Thyroid gland (tissue), 4 donors: ENCODE data around the gene PKNOX2. TPM values are rescaled to one million over a fixed set of nuclear protein-coding genes. Genes with fewer than 3 reads are reported as not detected.

Experiments
- DNase-seq, 2 donors: peaks; one replicate each; pipeline ENCODE4 v3.0.0-alpha.2; 2019
- H3K27ac ChIP-seq, 3 donors: fragments of 200-600 bp; sonication (generic); 1 replicate in 2 of 3; 2 replicates in 1 of 3; pipeline ENCODE4 v1.5.1; 2016 to 2019; ENCODE audit warnings: mild to moderate bottlenecking in 1 of 3, moderate library complexity in 1 of 3
- H3K27me3 ChIP-seq: fragments of 200-600 bp; sonication (generic); one replicate; pipeline ENCODE4 v1.5.1; 2019
- H3K36me3 ChIP-seq, 2 donors: fragments of 200-600 bp; sonication (generic); one replicate each; pipeline ENCODE4 v1.5.1; 2016 to 2019
- H3K4me1 ChIP-seq, 2 donors: fragments of 200-600 bp; sonication (generic); one replicate each; pipeline ENCODE4 v1.5.1; 2017 to 2019
- H3K4me3 ChIP-seq, 3 donors: fragments of 200-600 bp; sonication (generic); replicated peaks in 1 of 3; 1 replicate in 2 of 3; 2 replicates in 1 of 3; pipeline ENCODE4 v1.5.1; 2016; ENCODE audit warnings: mild to moderate bottlenecking in 1 of 3
- H3K9me3 ChIP-seq: fragments of 200-600 bp; sonication (generic); one replicate; pipeline ENCODE4 v1.5.1; 2017
- POLR2A ChIP-seq, 2 donors: fragments of 450-650 bp; IDR thresholded peaks; one replicate each; pipeline ENCODE4 v1.6.1; 2017; ENCODE audit warnings: antibody characterized with exemption in 2 of 2, mild to moderate bottlenecking in 2 of 2, moderate library complexity in 1 of 2
- WGBS, 2 donors: methylation state at CpG; one replicate each; pipeline ENCODE4 v1.1.5; 2017; 5-methylcytosine and 5-hydroxymethylcytosine counted together
- intact Hi-C: fragments of 100-400 bp; cut with DNase I; formaldehyde crosslinking; loops from one replicate; pipeline ENCODE4 v1.15.1; 2023
- total RNA-seq, 4 donors: library from RNA; depleted of rRNA; stranded (reverse); fragments of >200 nt; gene quantifications; one replicate each; pipeline ENCODE4 v1.2.3, GENCODE V29; 2016
- TF ChIP-seq, protein P1 (sequence below), 6 experiments: fragments of 200-600 bp in 3 of 6; fragments of 450-650 bp in 3 of 6; sonication (generic) in 3 of 6; IDR thresholded peaks; one replicate each; pipeline ENCODE4 v1.5.1; 2016 to 2019; ENCODE audit warnings: antibody characterized with exemption in 6 of 6, mild to moderate bottlenecking in 2 of 6, inconsistent platforms in 1 of 6, moderate library complexity in 1 of 6

PKNOX2 gene
- total RNA-seq, 4 donors from 2014 or later, result 6.3 to 28.0 (median 18.7) TPM

- 71 to 77% methylated on average over 6 of the region's 6 CpGs for WGBS, 2 donors
- Histone ChIP-seq H3K9me3 (no peaks in the 10 kb centered on the region), H3K4me3 (no peak overlapping the region), H3K4me1 (peaks cover 6 to 14% of the 10 kb centered on the region in 2 donors), H3K27ac (no peak overlapping the region), H3K36me3 (no peaks in the 10 kb centered on the region), H3K27me3 (no peaks in the 10 kb centered on the region)
- intact Hi-C loops, result no loop called here
- TF ChIP-seq, protein P1, sequence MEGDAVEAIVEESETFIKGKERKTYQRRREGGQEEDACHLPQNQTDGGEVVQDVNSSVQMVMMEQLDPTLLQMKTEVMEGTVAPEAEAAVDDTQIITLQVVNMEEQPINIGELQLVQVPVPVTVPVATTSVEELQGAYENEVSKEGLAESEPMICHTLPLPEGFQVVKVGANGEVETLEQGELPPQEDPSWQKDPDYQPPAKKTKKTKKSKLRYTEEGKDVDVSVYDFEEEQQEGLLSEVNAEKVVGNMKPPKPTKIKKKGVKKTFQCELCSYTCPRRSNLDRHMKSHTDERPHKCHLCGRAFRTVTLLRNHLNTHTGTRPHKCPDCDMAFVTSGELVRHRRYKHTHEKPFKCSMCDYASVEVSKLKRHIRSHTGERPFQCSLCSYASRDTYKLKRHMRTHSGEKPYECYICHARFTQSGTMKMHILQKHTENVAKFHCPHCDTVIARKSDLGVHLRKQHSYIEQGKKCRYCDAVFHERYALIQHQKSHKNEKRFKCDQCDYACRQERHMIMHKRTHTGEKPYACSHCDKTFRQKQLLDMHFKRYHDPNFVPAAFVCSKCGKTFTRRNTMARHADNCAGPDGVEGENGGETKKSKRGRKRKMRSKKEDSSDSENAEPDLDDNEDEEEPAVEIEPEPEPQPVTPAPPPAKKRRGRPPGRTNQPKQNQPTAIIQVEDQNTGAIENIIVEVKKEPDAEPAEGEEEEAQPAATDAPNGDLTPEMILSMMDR (IDR thresholded peaks at IDR 0.05), result no peak
- TF ChIP-seq POLR2A (IDR thresholded peaks at IDR 0.05), result no peak
- DNase-seq, result no peak
These were observed 92.1 kb downstream of the PKNOX2 start for GRCh38 chr11:125256541-125257189.

DNA sequence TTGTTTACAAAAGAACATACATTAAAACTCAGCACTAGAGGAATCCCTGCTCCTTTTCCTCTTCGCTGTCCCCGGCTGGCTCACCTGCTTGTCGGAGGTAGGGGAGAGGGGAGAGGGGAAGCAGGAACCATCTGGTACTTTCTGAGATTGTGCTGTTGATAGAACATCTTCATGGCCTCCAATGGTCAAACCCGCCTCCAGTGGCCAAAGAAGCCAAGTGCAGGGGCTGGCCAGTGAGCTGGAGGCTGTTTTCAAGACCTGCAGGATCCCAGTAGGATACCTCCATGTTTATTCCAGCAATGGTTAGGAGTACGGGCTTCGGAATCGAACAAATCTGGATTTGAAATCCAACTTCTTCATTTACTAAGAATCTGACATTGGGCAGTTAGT is 92.6 kb downstream of the PKNOX2 start:
- H3K36me3 ChIP-seq, result no peaks in the 10 kb centered on the region
- WGBS, 2 donors, result 90 to 96% methylated on average over 7 of the region's 7 CpGs
- H3K27ac ChIP-seq, result no peak overlapping the region
- TF ChIP-seq, protein P1 (IDR thresholded peaks at IDR 0.05), result no peak
- H3K27me3 ChIP-seq, result no peaks in the 10 kb centered on the region
- H3K9me3 ChIP-seq, result no peaks in the 10 kb centered on the region
- intact Hi-C loops, result no loop called here
- no peak for DNase-seq
- no peak overlapping the region for H3K4me3 ChIP-seq
- peaks cover 10 to 15% of the 10 kb centered on the region in 2 donors for H3K4me1 ChIP-seq

- Histone ChIP-seq H3K4me3 (no peak overlapping the region), H3K4me1 (peaks cover 14 to 15% of the 10 kb centered on the region in 2 donors), H3K9me3 (no peaks in the 10 kb centered on the region), H3K27ac (no peak overlapping the region), H3K36me3 (no peaks in the 10 kb centered on the region), H3K27me3 (no peaks in the 10 kb centered on the region)
- 92 to 93% methylated on average over 4 of the region's 4 CpGs for WGBS, 2 donors
- no peak for TF ChIP-seq POLR2A (IDR thresholded peaks at IDR 0.05)
- TF ChIP-seq, protein P1 (IDR thresholded peaks at IDR 0.05), result no peak
- intact Hi-C loops, result no loop called here
- no peak for DNase-seq
These were observed 93.2 kb downstream of the PKNOX2 start for GRCh38 chr11:125257751-125258150.

DNA sequence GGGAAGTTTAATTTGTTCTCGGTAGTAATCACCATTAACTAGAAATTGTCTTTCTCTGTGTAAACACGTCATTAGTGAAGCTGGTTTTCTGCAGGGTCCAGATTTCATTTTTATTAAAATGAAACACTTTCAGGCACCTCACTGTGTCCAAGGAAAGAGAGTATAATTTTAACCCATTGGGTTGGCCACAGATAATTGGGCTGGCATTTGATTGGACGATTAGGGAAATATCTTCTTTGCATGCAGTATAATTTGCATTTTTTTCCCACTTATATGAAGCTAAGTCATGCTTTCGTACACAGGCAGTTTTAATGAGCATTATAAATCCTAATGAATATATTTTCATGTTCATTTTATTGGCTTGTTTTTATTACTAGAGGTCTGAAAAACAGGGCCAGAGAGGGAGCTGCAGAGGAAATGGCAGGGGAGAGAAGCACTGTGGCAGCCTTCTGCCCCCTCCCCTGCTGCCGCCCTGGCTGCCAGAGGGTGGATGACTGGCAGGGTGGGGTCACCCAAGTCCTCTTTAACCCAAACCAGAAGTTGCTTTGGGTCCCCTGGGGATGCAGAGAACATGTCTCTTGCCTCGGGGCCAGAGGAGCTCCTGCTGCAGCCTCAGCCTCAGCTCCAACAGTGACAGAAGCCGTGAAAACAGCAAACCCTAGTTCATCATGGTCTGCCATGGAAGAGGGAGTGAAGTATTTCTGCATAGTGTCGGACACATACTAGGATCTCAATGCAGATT is 93.9 kb downstream of the PKNOX2 start:
- Histone ChIP-seq H3K36me3 (no peaks in the 10 kb centered on the region), H3K9me3 (no peaks in the 10 kb centered on the region), H3K4me3 (no peak overlapping the region), H3K27me3 (no peaks in the 10 kb centered on the region), H3K4me1 (peaks cover 21 to 22% of the 10 kb centered on the region in 2 donors), H3K27ac (no peak overlapping the region)
- DNase-seq, result no peak
- no peak for TF ChIP-seq POLR2A (IDR thresholded peaks at IDR 0.05)
- TF ChIP-seq, protein P1 (IDR thresholded peaks at IDR 0.05), result no peak
- intact Hi-C loops, result no loop called here
- WGBS, 2 donors, result 83 to 89% methylated on average over 7 to 8 of the region's 8 CpGs

GRCh38 chr11:125261588-125261987 is 97.0 kb downstream of the PKNOX2 start:
- 88 to 93% methylated on average over 4 of the region's 4 CpGs for WGBS, 2 donors
- H3K4me1 ChIP-seq, result peaks cover 43 to 46% of the 10 kb centered on the region in 2 donors
- intact Hi-C loops, result no loop called here
- no peaks in the 10 kb centered on the region for H3K36me3 ChIP-seq
- no peaks in the 10 kb centered on the region for H3K27me3 ChIP-seq
- peak overlapping the region; percentile 47 to 69 (median 69) for H3K27ac ChIP-seq
- no peak overlapping the region for H3K4me3 ChIP-seq
- H3K9me3 ChIP-seq, result no peaks in the 10 kb centered on the region
- TF ChIP-seq POLR2A (IDR thresholded peaks at IDR 0.05), result no peak
- TF ChIP-seq, protein P1 (IDR thresholded peaks at IDR 0.05), result no peak
- no peak for DNase-seq
